H1 (cell line): Measurements from ENCODE around the gene CDH2.

Source experiments
- EP300 ChIP-seq, 2 experiments: IDR thresholded peaks; 1 replicate in 1 of 2; 2 replicates in 1 of 2; pipeline ENCODE4 v1.6.1; 2011 to 2012; ENCODE audit warnings: low read depth in 2 of 2, low read length in 2 of 2, mild to moderate bottlenecking in 2 of 2, borderline replicate concordance in 1 of 2, inconsistent platforms in 1 of 2, moderate library complexity in 1 of 2
- PHF8 ChIP-seq: fragments of 200-600 bp; sonication (generic); conservative IDR thresholded peaks from 2 replicates; pipeline ENCODE4 v1.7.1; 2012; ENCODE audit warnings: low read depth, mild to moderate bottlenecking, inconsistent platforms, low read length, moderate library complexity
- TF ChIP-seq, protein P1 (sequence below), 3 experiments: IDR thresholded peaks; 1 replicate in 2 of 3; 2 replicates in 1 of 3; pipeline versions ENCODE4 v1.5.1 to v1.6.1; 2011; ENCODE audit warnings: low read length in 3 of 3, mild to moderate bottlenecking in 3 of 3, inconsistent platforms in 2 of 3, low read depth in 1 of 3, moderate library complexity in 1 of 3; ENCODE audit not compliant: insufficient read depth in 1 of 3; ENCODE audit errors: control extremely low read depth in 1 of 3
- TF ChIP-seq, protein P2 (sequence below): IDR thresholded peaks from 2 replicates; pipeline ENCODE4 v1.6.1; 2012; ENCODE audit warnings: low read length, inconsistent platforms

DNA sequence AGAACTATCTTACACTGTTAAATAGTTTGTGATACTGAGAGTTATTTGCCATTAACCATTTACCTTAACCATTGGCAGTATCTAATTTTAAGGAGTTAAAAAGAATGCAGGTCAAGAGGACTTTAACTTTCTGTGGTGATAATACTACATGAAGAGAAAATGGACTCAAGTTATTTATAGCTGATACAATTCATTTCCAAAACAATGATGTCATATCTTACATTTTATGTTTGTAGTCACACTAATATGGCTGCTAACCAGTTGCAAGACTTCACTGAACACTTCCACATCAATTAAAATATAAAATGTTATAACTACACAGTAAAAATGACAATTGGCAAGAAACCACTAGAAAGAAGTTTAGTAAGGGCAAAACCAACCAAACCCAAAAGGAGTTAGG, 77.7 kb downstream of the CDH2 start:
- TF ChIP-seq, protein P1, sequence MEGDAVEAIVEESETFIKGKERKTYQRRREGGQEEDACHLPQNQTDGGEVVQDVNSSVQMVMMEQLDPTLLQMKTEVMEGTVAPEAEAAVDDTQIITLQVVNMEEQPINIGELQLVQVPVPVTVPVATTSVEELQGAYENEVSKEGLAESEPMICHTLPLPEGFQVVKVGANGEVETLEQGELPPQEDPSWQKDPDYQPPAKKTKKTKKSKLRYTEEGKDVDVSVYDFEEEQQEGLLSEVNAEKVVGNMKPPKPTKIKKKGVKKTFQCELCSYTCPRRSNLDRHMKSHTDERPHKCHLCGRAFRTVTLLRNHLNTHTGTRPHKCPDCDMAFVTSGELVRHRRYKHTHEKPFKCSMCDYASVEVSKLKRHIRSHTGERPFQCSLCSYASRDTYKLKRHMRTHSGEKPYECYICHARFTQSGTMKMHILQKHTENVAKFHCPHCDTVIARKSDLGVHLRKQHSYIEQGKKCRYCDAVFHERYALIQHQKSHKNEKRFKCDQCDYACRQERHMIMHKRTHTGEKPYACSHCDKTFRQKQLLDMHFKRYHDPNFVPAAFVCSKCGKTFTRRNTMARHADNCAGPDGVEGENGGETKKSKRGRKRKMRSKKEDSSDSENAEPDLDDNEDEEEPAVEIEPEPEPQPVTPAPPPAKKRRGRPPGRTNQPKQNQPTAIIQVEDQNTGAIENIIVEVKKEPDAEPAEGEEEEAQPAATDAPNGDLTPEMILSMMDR (IDR thresholded peaks at IDR 0.05; ENCODE audit: control extremely low read depth in 1 of 3, insufficient read depth in 1 of 3, low read depth in 1 of 3, low read length in 3 of 3), result no peak
- no peak for TF ChIP-seq PHF8
- TF ChIP-seq, protein P2, sequence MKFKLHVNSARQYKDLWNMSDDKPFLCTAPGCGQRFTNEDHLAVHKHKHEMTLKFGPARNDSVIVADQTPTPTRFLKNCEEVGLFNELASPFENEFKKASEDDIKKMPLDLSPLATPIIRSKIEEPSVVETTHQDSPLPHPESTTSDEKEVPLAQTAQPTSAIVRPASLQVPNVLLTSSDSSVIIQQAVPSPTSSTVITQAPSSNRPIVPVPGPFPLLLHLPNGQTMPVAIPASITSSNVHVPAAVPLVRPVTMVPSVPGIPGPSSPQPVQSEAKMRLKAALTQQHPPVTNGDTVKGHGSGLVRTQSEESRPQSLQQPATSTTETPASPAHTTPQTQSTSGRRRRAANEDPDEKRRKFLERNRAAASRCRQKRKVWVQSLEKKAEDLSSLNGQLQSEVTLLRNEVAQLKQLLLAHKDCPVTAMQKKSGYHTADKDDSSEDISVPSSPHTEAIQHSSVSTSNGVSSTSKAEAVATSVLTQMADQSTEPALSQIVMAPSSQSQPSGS, result no peak
- no peak for TF ChIP-seq EP300 (IDR thresholded peaks at IDR 0.05; ENCODE audit: borderline replicate concordance in 1 of 2, low read depth in 2 of 2, low read length in 2 of 2)
